Cardiac fibroblast (primary cell): ENCODE data around the gene RNASE11.

Source experiments
- DNase-seq, 2 donors: peaks; one replicate each; pipeline versions ENCODE4 v3.0.0 to v3.0.0-alpha.2; 2010; ENCODE audit warnings: low read depth in 2 of 2
- H3K4me3 ChIP-seq, 2 donors: replicated peaks in 1 of 2; 1 replicate in 1 of 2; 2 replicates in 1 of 2; pipeline ENCODE4 v1.5.1; 2011; ENCODE audit warnings: low read depth in 2 of 2, low read length in 2 of 2, mild to moderate bottlenecking in 2 of 2, moderate library complexity in 1 of 2
- CTCF ChIP-seq: IDR thresholded peaks from one replicate; pipeline ENCODE4 v1.5.1; 2011; ENCODE audit warnings: low read depth, mild to moderate bottlenecking, low read length, inconsistent platforms

Gene RNASE11

GRCh38 chr14:20613094-20614037 is 25.6 kb upstream of the RNASE11 start:
- peak; percentile 73 for TF ChIP-seq CTCF
- peak; percentile 98 to 99 for DNase-seq
- H3K4me3 ChIP-seq, result peak overlapping the region; percentile 49 to 64

GRCh38 chr14:20612403-20612802 is 24.6 kb upstream of the RNASE11 start:
- no peak for DNase-seq
- H3K4me3 ChIP-seq, result no peak overlapping the region

GRCh38 chr14:20611277-20611676 is 23.5 kb upstream of the RNASE11 start:
- no peak overlapping the region for H3K4me3 ChIP-seq
- no peak for DNase-seq
- no peak for TF ChIP-seq CTCF

More at GRCh38 chr14:20612403-20612802, 24.6 kb upstream of the RNASE11 start:
- no peak for TF ChIP-seq CTCF

GRCh38 chr14:20610002-20610765 is 22.4 kb upstream of the RNASE11 start:
- DNase-seq, result peak; percentile 82 to 87
- H3K4me3 ChIP-seq, result peak overlapping the region; percentile 89 to 91
- no peak for TF ChIP-seq CTCF

GRCh38 chr14:20609215-20610001 is 21.6 kb upstream of the RNASE11 start:
- peak overlapping the region; percentile 89 to 91 for H3K4me3 ChIP-seq
- peak; percentile 83 for TF ChIP-seq CTCF
- peak; percentile 93 to 95 for DNase-seq

GRCh38 chr14:20608383-20609110 is 20.7 kb upstream of the RNASE11 start:
- TF ChIP-seq CTCF, result no peak
- no peak for DNase-seq
- no peak overlapping the region for H3K4me3 ChIP-seq
